Thyroid gland (tissue), 4 donors: Measurements from ENCODE around the gene LRRC18. TPM values are rescaled to one million over a fixed set of nuclear protein-coding genes. Genes with fewer than 3 reads are reported as not detected.

Source experiments
- DNase-seq, 2 donors: peaks; one replicate each; pipeline ENCODE4 v3.0.0-alpha.2; 2019
- H3K27ac ChIP-seq, 3 donors: fragments of 200-600 bp; sonication (generic); 1 replicate in 2 of 3; 2 replicates in 1 of 3; pipeline ENCODE4 v1.5.1; 2016 to 2019; ENCODE audit warnings: mild to moderate bottlenecking in 1 of 3, moderate library complexity in 1 of 3
- H3K27me3 ChIP-seq: fragments of 200-600 bp; sonication (generic); one replicate; pipeline ENCODE4 v1.5.1; 2019
- H3K36me3 ChIP-seq, 2 donors: fragments of 200-600 bp; sonication (generic); one replicate each; pipeline ENCODE4 v1.5.1; 2016 to 2019
- H3K4me1 ChIP-seq, 2 donors: fragments of 200-600 bp; sonication (generic); one replicate each; pipeline ENCODE4 v1.5.1; 2017 to 2019
- H3K4me3 ChIP-seq, 3 donors: fragments of 200-600 bp; sonication (generic); replicated peaks in 1 of 3; 1 replicate in 2 of 3; 2 replicates in 1 of 3; pipeline ENCODE4 v1.5.1; 2016; ENCODE audit warnings: mild to moderate bottlenecking in 1 of 3
- H3K9me3 ChIP-seq: fragments of 200-600 bp; sonication (generic); one replicate; pipeline ENCODE4 v1.5.1; 2017
- POLR2A ChIP-seq, 2 donors: fragments of 450-650 bp; IDR thresholded peaks; one replicate each; pipeline ENCODE4 v1.6.1; 2017; ENCODE audit warnings: antibody characterized with exemption in 2 of 2, mild to moderate bottlenecking in 2 of 2, moderate library complexity in 1 of 2
- WGBS, 2 donors: methylation state at CpG; one replicate each; pipeline ENCODE4 v1.1.5; 2017; 5-methylcytosine and 5-hydroxymethylcytosine counted together
- intact Hi-C: fragments of 100-400 bp; cut with DNase I; formaldehyde crosslinking; loops from one replicate; pipeline ENCODE4 v1.15.1; 2023
- total RNA-seq, 4 donors: library from RNA; depleted of rRNA; stranded (reverse); fragments of >200 nt; gene quantifications; one replicate each; pipeline ENCODE4 v1.2.3, GENCODE V29; 2016
- TF ChIP-seq, protein P1 (sequence below), 6 experiments: fragments of 200-600 bp in 3 of 6; fragments of 450-650 bp in 3 of 6; sonication (generic) in 3 of 6; IDR thresholded peaks; one replicate each; pipeline ENCODE4 v1.5.1; 2016 to 2019; ENCODE audit warnings: antibody characterized with exemption in 6 of 6, mild to moderate bottlenecking in 2 of 6, inconsistent platforms in 1 of 6, moderate library complexity in 1 of 6

LRRC18 gene
- total RNA-seq, 4 donors from 2014 or later: not detected

DNA sequence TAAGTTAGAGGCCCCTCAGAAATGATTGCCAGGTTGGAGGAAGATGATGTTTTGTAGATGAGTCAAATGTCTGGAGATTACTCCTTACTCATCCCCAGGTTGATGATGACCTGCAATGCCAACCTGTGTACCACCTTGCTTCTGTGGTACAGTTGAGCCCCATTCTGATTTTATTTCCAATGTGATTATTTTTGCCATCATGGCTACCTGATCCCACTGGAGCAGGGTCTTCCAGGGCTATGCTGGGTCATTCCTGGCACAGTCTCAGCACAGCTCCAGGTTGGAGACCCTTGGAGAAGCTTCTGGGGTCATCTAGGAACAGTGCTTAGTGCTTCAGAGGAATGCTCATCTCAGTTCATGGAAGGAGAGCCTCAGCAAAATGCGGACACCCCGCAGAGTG lies 34.3 kb downstream of the LRRC18 start:
- WGBS, 2 donors: 93 to 100% methylated on average over 2 of the region's 2 CpGs
- no peak for DNase-seq
- no peak overlapping the region for H3K27ac ChIP-seq
- H3K9me3 ChIP-seq: no peaks in the 10 kb centered on the region
- H3K27me3 ChIP-seq: no peaks in the 10 kb centered on the region
- TF ChIP-seq, protein P1, sequence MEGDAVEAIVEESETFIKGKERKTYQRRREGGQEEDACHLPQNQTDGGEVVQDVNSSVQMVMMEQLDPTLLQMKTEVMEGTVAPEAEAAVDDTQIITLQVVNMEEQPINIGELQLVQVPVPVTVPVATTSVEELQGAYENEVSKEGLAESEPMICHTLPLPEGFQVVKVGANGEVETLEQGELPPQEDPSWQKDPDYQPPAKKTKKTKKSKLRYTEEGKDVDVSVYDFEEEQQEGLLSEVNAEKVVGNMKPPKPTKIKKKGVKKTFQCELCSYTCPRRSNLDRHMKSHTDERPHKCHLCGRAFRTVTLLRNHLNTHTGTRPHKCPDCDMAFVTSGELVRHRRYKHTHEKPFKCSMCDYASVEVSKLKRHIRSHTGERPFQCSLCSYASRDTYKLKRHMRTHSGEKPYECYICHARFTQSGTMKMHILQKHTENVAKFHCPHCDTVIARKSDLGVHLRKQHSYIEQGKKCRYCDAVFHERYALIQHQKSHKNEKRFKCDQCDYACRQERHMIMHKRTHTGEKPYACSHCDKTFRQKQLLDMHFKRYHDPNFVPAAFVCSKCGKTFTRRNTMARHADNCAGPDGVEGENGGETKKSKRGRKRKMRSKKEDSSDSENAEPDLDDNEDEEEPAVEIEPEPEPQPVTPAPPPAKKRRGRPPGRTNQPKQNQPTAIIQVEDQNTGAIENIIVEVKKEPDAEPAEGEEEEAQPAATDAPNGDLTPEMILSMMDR (IDR thresholded peaks at IDR 0.05): no peak
- TF ChIP-seq POLR2A (IDR thresholded peaks at IDR 0.05): no peak
- intact Hi-C loops: no loop called here
- no peak overlapping the region for H3K4me3 ChIP-seq
- no peaks in the 10 kb centered on the region for H3K4me1 ChIP-seq
- H3K36me3 ChIP-seq: no peaks in the 10 kb centered on the region

DNA sequence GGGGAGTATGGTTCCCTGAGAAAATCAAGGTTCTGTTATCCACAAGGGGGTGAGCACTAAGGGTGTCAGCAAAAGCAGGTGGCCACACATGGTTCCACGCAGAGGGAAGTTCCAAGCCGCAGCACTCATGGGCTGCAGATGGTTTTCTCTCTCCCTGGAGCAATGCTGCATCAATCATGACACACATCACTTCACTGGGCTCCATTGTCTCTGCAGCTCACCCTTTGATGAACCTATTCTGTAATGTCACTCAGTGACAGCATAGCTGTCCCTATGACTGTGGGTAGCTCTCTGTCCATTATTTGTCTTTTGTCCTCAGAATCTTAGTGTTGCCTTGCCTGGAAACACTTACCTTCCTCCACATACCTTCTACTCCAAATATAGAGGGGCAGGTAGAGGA lies 34.8 kb downstream of the LRRC18 start:
- Histone ChIP-seq H3K4me1 (no peaks in the 10 kb centered on the region), H3K27ac (no peak overlapping the region), H3K4me3 (no peak overlapping the region), H3K36me3 (no peaks in the 10 kb centered on the region), H3K9me3 (no peaks in the 10 kb centered on the region), H3K27me3 (no peaks in the 10 kb centered on the region)
- no peak for TF ChIP-seq POLR2A (IDR thresholded peaks at IDR 0.05)
- TF ChIP-seq, protein P1 (IDR thresholded peaks at IDR 0.05): no peak
- no peak for DNase-seq
- intact Hi-C loops: no loop called here
- WGBS, 2 donors: 77 to 96% methylated on average over 2 of the region's 2 CpGs

DNA sequence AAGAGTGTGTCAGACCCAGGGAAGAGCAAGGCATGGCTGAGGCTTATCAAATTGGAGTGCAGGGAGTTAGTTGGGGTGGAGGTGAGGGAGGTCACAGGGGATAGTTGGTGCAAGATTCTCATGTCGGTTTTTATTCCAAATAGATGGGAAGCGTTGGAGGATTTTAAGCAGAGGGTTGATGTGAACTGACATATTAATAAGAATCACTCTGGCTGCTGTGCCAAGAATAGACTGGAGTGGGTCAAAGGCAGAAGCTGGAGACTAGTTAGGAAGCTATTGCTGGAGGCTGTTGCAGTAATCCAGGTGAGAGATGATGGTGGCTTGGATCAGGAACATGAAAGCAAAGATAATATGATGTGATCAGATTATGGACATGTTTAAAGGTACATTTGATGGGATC lies 36.5 kb downstream of the LRRC18 start:
- Histone ChIP-seq H3K27ac (no peak overlapping the region), H3K4me1 (no peaks in the 10 kb centered on the region), H3K36me3 (no peaks in the 10 kb centered on the region), H3K9me3 (no peaks in the 10 kb centered on the region), H3K4me3 (no peak overlapping the region), H3K27me3 (no peaks in the 10 kb centered on the region)
- intact Hi-C loops: no loop called here
- no peak for TF ChIP-seq POLR2A (IDR thresholded peaks at IDR 0.05)
- TF ChIP-seq, protein P1 (IDR thresholded peaks at IDR 0.05): no peak
- DNase-seq: no peak
- 79 to 84% methylated on average over 2 of the region's 2 CpGs for WGBS, 2 donors

DNA sequence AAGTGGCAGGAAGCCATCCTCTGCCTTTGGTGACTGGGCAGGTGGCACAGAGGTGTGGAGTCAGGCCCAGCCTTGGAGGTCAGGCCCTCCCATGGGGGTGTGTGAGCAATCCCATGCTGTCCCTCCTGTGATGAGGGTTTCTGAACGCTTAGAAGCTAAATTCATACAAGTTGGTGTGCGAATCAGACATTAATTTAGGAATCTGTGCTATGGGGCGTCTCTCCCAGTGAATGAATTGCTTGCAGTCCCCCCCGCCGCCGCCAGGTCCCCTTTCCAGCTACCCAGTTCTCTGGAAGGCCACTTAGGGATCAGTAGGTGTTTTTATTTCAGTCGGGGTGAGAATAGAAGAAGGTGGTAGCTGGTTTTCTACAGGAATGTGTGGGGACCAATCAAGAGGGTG lies 37.5 kb downstream of the LRRC18 start:
- no peaks in the 10 kb centered on the region for H3K36me3 ChIP-seq
- WGBS, 2 donors: 93 to 97% methylated on average over 7 of the region's 7 CpGs
- no peak for TF ChIP-seq POLR2A (IDR thresholded peaks at IDR 0.05)
- TF ChIP-seq, protein P1 (IDR thresholded peaks at IDR 0.05): no peak
- no peaks in the 10 kb centered on the region for H3K4me1 ChIP-seq
- DNase-seq: no peak
- no peaks in the 10 kb centered on the region for H3K27me3 ChIP-seq
- intact Hi-C loops: no loop called here
- no peak overlapping the region for H3K4me3 ChIP-seq
- no peaks in the 10 kb centered on the region for H3K9me3 ChIP-seq
- no peak overlapping the region for H3K27ac ChIP-seq

DNA sequence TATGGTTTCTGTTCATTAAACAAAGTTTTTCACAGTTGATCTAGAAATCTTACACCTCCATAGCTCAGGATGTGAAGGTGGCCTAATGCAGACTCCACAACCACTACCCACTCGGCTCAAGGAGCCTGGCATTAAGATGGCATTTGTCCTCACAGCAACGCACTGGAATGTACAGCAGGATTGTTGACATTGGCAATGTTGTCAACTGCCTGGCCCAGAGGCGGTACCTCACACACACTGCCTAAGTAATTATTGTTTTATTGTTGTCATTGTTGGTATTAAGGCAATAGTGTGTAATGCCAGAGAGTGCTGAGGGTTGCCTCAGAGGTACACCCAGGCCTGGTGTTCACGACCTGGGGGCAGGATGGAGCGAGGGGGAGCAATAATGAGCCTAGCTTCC lies 38.3 kb downstream of the LRRC18 start:
- 67 to 68% methylated on average over 5 of the region's 5 CpGs for WGBS, 2 donors
- H3K36me3 ChIP-seq: no peaks in the 10 kb centered on the region
- H3K27ac ChIP-seq: no peak overlapping the region
- H3K4me3 ChIP-seq: no peak overlapping the region
- H3K9me3 ChIP-seq: no peaks in the 10 kb centered on the region
- TF ChIP-seq POLR2A (IDR thresholded peaks at IDR 0.05): no peak
- TF ChIP-seq, protein P1 (IDR thresholded peaks at IDR 0.05): no peak
- no peaks in the 10 kb centered on the region for H3K4me1 ChIP-seq
- no peaks in the 10 kb centered on the region for H3K27me3 ChIP-seq
- DNase-seq: no peak
- intact Hi-C loops: no loop called here
